Naive thymus-derived CD8-positive, alpha-beta T cell (primary cell): ENCODE results near the gene NHLRC4. TPM values are rescaled to one million over a fixed set of nuclear protein-coding genes. Genes with fewer than 3 reads are reported as not detected.
"Not testable (repeated sequence)": the region's sequence is repeated elsewhere in the genome, so short reads cannot be mapped to it uniquely, and the experiment has no call there.

ENCODE experiments used
- ATAC-seq, 2 donors: fragments of 150-1000 bp; cut with Tn5 transposase in 1 of 2; sonication (Bioruptor Pico), chemical (Tn5 transposase) in 1 of 2; 1 replicate in 1 of 2; 2 replicates in 1 of 2; pipeline ENCODE4 v1.10.0; 2021; ENCODE audit warnings: mild to moderate bottlenecking in 2 of 2, moderate library complexity in 2 of 2
- POLR2A ChIA-PET: fragments of 350-600 bp; sonication (Branson Sonifier 250); formaldehyde crosslinking; loops from one replicate; lab custom pipeline; 2021; ENCODE audit warnings: antibody characterized with exemption; lab: Charles Lee
- DNase-seq, 10 donors: peaks; one replicate each; pipeline versions ENCODE4 v3.0.0 to v3.0.0-alpha.2; 2020 to 2022
- H3K27ac Mint-ChIP-seq, 10 donors: one replicate each; pipeline ENCODE4 v1.8.0; 2020 to 2022; ENCODE audit warnings: mild to moderate bottlenecking in 10 of 10, mixed read lengths in 10 of 10, moderate library complexity in 4 of 10, inconsistent platforms in 1 of 10
- H3K27me3 Mint-ChIP-seq, 5 donors: one replicate each; pipeline ENCODE4 v1.8.0; 2021 to 2022; ENCODE audit warnings: mixed read lengths in 5 of 5
- H3K36me3 Mint-ChIP-seq, 3 donors: one replicate each; pipeline ENCODE4 v1.8.0; 2020 to 2022; ENCODE audit warnings: mixed read lengths in 3 of 3, mild to moderate bottlenecking in 2 of 3, inconsistent platforms in 1 of 3
- H3K4me1 Mint-ChIP-seq, 4 donors: one replicate each; pipeline ENCODE4 v1.8.0; 2021 to 2022; ENCODE audit warnings: mixed read lengths in 4 of 4
- H3K4me3 Mint-ChIP-seq, 10 donors: one replicate each; pipeline ENCODE4 v1.8.0; 2020 to 2022; ENCODE audit warnings: mild to moderate bottlenecking in 10 of 10, mixed read lengths in 10 of 10, moderate library complexity in 6 of 10, inconsistent platforms in 1 of 10
- H3K9me3 Mint-ChIP-seq, 9 donors: one replicate each; pipeline ENCODE4 v1.8.0; 2020 to 2022; ENCODE audit warnings: mixed read lengths in 9 of 9, mild to moderate bottlenecking in 3 of 9, inconsistent platforms in 1 of 9, moderate library complexity in 1 of 9
- polyA plus RNA-seq, 3 donors: library from polyadenylated mRNA; unstranded; fragments of 300-500 nt; fragmentation: Illumina TruSeq; gene quantifications; one replicate each; pipeline ENCODE4 v1.2.3, GENCODE V29; 2021
- total RNA-seq, 8 experiments: library from RNA in 2 of 8; stranded (reverse) in 2 of 8; gene quantifications; one replicate each; pipeline ENCODE4 v1.2.3 and lab custom pipeline; 2021 to 2026

NHLRC4 gene
- total and polyA plus RNA-seq, 5 experiments from 2014 or later: 1.5 to 5.3 (median 3.3) TPM

GRCh38 chr16:593807-594206 is 27.0 kb downstream of the NHLRC4 start:
- ATAC-seq (no peak), DNase-seq (peak in 1 of 10 donors; percentile 50)
- H3K27me3 Mint-ChIP-seq: no peaks in the 10 kb centered on the region
- peak overlapping the region in 2 of 10 donors; percentile 55 to 63 for H3K27ac Mint-ChIP-seq
- peaks cover 0 to 9% (median 0%) of the 10 kb centered on the region in 3 donors for H3K36me3 Mint-ChIP-seq
- peak overlapping the region in 6 of 10 donors; percentile 18 to 68 (median 30) for H3K4me3 Mint-ChIP-seq
- POLR2A ChIA-PET: interaction anchor here (2.6 kb wide), 1 partner anchor 43 kb away, joined by 7 read pairs; the partner anchor contains the start of gene METTL26
- peaks cover 17 to 53% (median 38%) of the 10 kb centered on the region in 4 donors for H3K4me1 Mint-ChIP-seq
- H3K9me3 Mint-ChIP-seq: no peaks in the 10 kb centered on the region

GRCh38 chr16:595094-595528 is 28.3 kb downstream of the NHLRC4 start:
- ATAC-seq (no peak), DNase-seq (no peak)
- Mint-ChIP-seq H3K27me3 (no peaks in the 10 kb centered on the region), H3K36me3 (peaks cover 0 to 9% (median 0%) of the 10 kb centered on the region in 3 donors), H3K27ac (no peak overlapping the region), H3K4me3 (no peak overlapping the region), H3K4me1 (peaks cover 17 to 53% (median 38%) of the 10 kb centered on the region in 4 donors), H3K9me3 (no peaks in the 10 kb centered on the region)
- POLR2A ChIA-PET: interaction anchor here (1.0 kb wide), 1 partner anchor 11 kb away, joined by 6 read pairs; no protein-coding TSS in a partner anchor

GRCh38 chr16:595942-596735 is 29.3 kb downstream of the NHLRC4 start:
- peaks cover 12 to 45% (median 34%) of the 10 kb centered on the region in 4 donors for H3K4me1 Mint-ChIP-seq
- H3K9me3 Mint-ChIP-seq: no peaks in the 10 kb centered on the region
- no peak overlapping the region for H3K4me3 Mint-ChIP-seq
- POLR2A ChIA-PET: interaction anchor here (0.7 to 1.0 kb wide), 2 partner anchors 8 to 12 kb away, joined by 5 to 6 read pairs; no protein-coding TSS in a partner anchor
- no peak for ATAC-seq
- no peaks in the 10 kb centered on the region for H3K27me3 Mint-ChIP-seq
- H3K36me3 Mint-ChIP-seq: peaks cover 0 to 12% (median 0%) of the 10 kb centered on the region in 3 donors
- DNase-seq: no peak
- peak overlapping the region in 2 of 10 donors; percentile 34 to 75 for H3K27ac Mint-ChIP-seq

GRCh38 chr16:596736-597060 is 29.9 kb downstream of the NHLRC4 start:
- Mint-ChIP-seq H3K4me3 (no peak overlapping the region), H3K27ac (peak overlapping the region in 4 of 10 donors; percentile 21 to 79 (median 63)), H3K4me1 (peaks cover 10 to 39% (median 31%) of the 10 kb centered on the region in 4 donors), H3K36me3 (peaks cover 0 to 13% (median 0%) of the 10 kb centered on the region in 3 donors), H3K27me3 (no peaks in the 10 kb centered on the region), H3K9me3 (no peaks in the 10 kb centered on the region)
- ATAC-seq: no peak
- no peak for DNase-seq
- POLR2A ChIA-PET: interaction anchor here (0.7 kb wide), 1 partner anchor 9 kb away, joined by 5 read pairs; no protein-coding TSS in a partner anchor

- Mint-ChIP-seq H3K4me1 (peaks cover 8 to 34% (median 24%) of the 10 kb centered on the region in 4 donors), H3K36me3 (peaks cover 0 to 13% (median 0%) of the 10 kb centered on the region in 3 donors)
- H3K27ac Mint-ChIP-seq, DNase-seq, H3K9me3 Mint-ChIP-seq, H3K27me3 Mint-ChIP-seq, H3K4me3 Mint-ChIP-seq, POLR2A ChIA-PET, ATAC-seq: not testable (repeated sequence)
Observed at GRCh38 chr16:597655-598054, 30.9 kb downstream of the NHLRC4 start.

- DNase-seq: no peak
- POLR2A ChIA-PET: interaction anchor here (0.7 to 1.4 kb wide), 2 partner anchors 15 to 445 kb away, joined by 3 read pairs; no protein-coding TSS in a partner anchor
- no peak overlapping the region for H3K4me3 Mint-ChIP-seq
- no peaks in the 10 kb centered on the region for H3K27me3 Mint-ChIP-seq
- H3K9me3 Mint-ChIP-seq: no peaks in the 10 kb centered on the region
- H3K4me1 Mint-ChIP-seq: peaks cover 8 to 35% (median 26%) of the 10 kb centered on the region in 4 donors
- H3K27ac Mint-ChIP-seq: no peak overlapping the region
- no peak for ATAC-seq
- H3K36me3 Mint-ChIP-seq: peaks cover 0 to 15% (median 0%) of the 10 kb centered on the region in 3 donors
Observed at GRCh38 chr16:598823-599739, 32.3 kb downstream of the NHLRC4 start.

GRCh38 chr16:600781-601180 is 34.0 kb downstream of the NHLRC4 start:
- H3K4me1 Mint-ChIP-seq: peaks cover 7 to 29% (median 23%) of the 10 kb centered on the region in 4 donors
- no peak for DNase-seq
- peak overlapping the region in 1 of 10 donors; percentile 71 for H3K27ac Mint-ChIP-seq
- peaks cover 0 to 13% (median 0%) of the 10 kb centered on the region in 3 donors for H3K36me3 Mint-ChIP-seq
- H3K9me3 Mint-ChIP-seq: peaks cover 0 to 2% (median 0%) of the 10 kb centered on the region in 9 donors
- no peaks in the 10 kb centered on the region for H3K27me3 Mint-ChIP-seq
- no peak overlapping the region for H3K4me3 Mint-ChIP-seq
- POLR2A ChIA-PET: interaction anchor here (0.8 kb wide), 1 partner anchor 12 kb away, joined by 3 read pairs; no protein-coding TSS in a partner anchor
- ATAC-seq: no peak

- ATAC-seq (no peak), DNase-seq (no peak)
- Mint-ChIP-seq H3K27me3 (no peaks in the 10 kb centered on the region), H3K4me1 (peaks cover 8 to 18% (median 17%) of the 10 kb centered on the region in 4 donors), H3K27ac (peak overlapping the region in 3 of 10 donors; percentile 4 to 73 (median 50)), H3K9me3 (peaks cover 0 to 2% (median 0%) of the 10 kb centered on the region in 9 donors), H3K4me3 (no peak overlapping the region), H3K36me3 (peaks cover 0 to 6% (median 0%) of the 10 kb centered on the region in 3 donors)
- POLR2A ChIA-PET: no interaction called here
Observed at GRCh38 chr16:603933-604332, 37.1 kb downstream of the NHLRC4 start.

GRCh38 chr16:606656-607307 is 40.0 kb downstream of the NHLRC4 start:
- DNase-seq (no peak), ATAC-seq (no peak)
- no peak overlapping the region for H3K27ac Mint-ChIP-seq
- peaks cover 0 to 2% (median 0%) of the 10 kb centered on the region in 3 donors for H3K36me3 Mint-ChIP-seq
- POLR2A ChIA-PET: no interaction called here
- peaks cover 0 to 2% (median 0%) of the 10 kb centered on the region in 9 donors for H3K9me3 Mint-ChIP-seq
- peaks cover 12 to 37% (median 20%) of the 10 kb centered on the region in 4 donors for H3K4me1 Mint-ChIP-seq
- H3K4me3 Mint-ChIP-seq: no peak overlapping the region
- no peaks in the 10 kb centered on the region for H3K27me3 Mint-ChIP-seq

- DNase-seq: no peak
Observed at GRCh38 chr16:608019-608418, 41.2 kb downstream of the NHLRC4 start.

GRCh38 chr16:609316-609715 is 42.5 kb downstream of the NHLRC4 start:
- ATAC-seq (no peak), DNase-seq (no peak)
- peak overlapping the region in 2 of 10 donors; percentile 22 to 87 for H3K27ac Mint-ChIP-seq
- H3K4me1 Mint-ChIP-seq: peaks cover 4 to 21% (median 10%) of the 10 kb centered on the region in 4 donors
- no peak overlapping the region for H3K4me3 Mint-ChIP-seq
- H3K27me3 Mint-ChIP-seq: no peaks in the 10 kb centered on the region
- peaks cover 0 to 2% (median 0%) of the 10 kb centered on the region in 3 donors for H3K36me3 Mint-ChIP-seq
- POLR2A ChIA-PET: no interaction called here
- peaks cover 0 to 2% (median 0%) of the 10 kb centered on the region in 9 donors for H3K9me3 Mint-ChIP-seq

More at GRCh38 chr16:608019-608418, 41.2 kb downstream of the NHLRC4 start:
- ATAC-seq: no peak
- Mint-ChIP-seq H3K27ac (peak overlapping the region in 1 of 10 donors; percentile 31), H3K4me1 (peaks cover 11 to 31% (median 16%) of the 10 kb centered on the region in 4 donors), H3K9me3 (peaks cover 0 to 2% (median 0%) of the 10 kb centered on the region in 9 donors), H3K27me3 (no peaks in the 10 kb centered on the region), H3K36me3 (peaks cover 0 to 2% (median 0%) of the 10 kb centered on the region in 3 donors), H3K4me3 (no peak overlapping the region)
- POLR2A ChIA-PET: no interaction called here
